SU-DHL-6 (cell line): ENCODE results near the gene MESD.

ENCODE experiments used
- EZH2phosphoT487 ChIP-seq: fragments of 200-600 bp; sonication (generic), shearing (Covaris generic); conservative IDR thresholded peaks from 2 replicates; pipeline ENCODE4 v1.6.1; 2018; ENCODE audit warnings: mild to moderate bottlenecking, antibody characterized with exemption, low read length, moderate library complexity, mixed read lengths
- TF ChIP-seq, protein P1 (sequence below): fragments of 200-600 bp; sonication (generic); IDR thresholded peaks from one replicate; pipeline ENCODE4 v1.5.1; 2017; ENCODE audit warnings: antibody characterized with exemption, mild to moderate bottlenecking, low read length, moderate library complexity; ENCODE audit not compliant: insufficient read depth, poor library complexity, severe bottlenecking

DNA sequence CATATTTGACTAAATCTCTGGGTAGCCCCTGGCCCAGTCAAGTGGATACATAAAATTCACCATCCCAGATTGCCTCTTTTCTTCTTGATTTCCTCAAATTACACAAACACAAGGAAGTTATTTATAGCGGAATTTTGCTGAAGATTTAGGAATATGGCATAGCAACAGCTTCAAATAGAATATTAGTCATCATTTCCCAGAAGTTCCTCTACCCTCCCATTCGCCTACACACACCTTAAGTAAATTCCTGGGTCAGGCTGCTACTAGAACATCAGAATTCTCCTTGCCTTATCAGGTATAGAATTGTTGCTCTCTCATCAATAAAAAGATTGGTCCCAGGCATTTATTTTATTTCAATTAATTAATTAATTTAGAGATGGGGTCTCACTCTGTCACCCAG is 31.6 kb downstream of the MESD start:
- TF ChIP-seq, protein P1, sequence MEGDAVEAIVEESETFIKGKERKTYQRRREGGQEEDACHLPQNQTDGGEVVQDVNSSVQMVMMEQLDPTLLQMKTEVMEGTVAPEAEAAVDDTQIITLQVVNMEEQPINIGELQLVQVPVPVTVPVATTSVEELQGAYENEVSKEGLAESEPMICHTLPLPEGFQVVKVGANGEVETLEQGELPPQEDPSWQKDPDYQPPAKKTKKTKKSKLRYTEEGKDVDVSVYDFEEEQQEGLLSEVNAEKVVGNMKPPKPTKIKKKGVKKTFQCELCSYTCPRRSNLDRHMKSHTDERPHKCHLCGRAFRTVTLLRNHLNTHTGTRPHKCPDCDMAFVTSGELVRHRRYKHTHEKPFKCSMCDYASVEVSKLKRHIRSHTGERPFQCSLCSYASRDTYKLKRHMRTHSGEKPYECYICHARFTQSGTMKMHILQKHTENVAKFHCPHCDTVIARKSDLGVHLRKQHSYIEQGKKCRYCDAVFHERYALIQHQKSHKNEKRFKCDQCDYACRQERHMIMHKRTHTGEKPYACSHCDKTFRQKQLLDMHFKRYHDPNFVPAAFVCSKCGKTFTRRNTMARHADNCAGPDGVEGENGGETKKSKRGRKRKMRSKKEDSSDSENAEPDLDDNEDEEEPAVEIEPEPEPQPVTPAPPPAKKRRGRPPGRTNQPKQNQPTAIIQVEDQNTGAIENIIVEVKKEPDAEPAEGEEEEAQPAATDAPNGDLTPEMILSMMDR, result no peak
- TF ChIP-seq EZH2phosphoT487, result no peak
